HL-60 (cell line): ENCODE results near the gene HEMK1.

Source experiments
- DNase-seq, 2 experiments: peaks; one replicate each; pipeline ENCODE4 v3.0.0-alpha.2; 2010 to 2020; ENCODE audit warnings: low read depth in 1 of 2, low spot score in 1 of 2
- H3K27ac ChIP-seq: fragments of 250-450 bp; sonication (Bioruptor Pico); replicated peaks from 2 replicates; pipeline ENCODE4 v1.5.1; 2020; ENCODE audit warnings: mild to moderate bottlenecking, moderate library complexity
- H3K27me3 ChIP-seq: fragments of 250-450 bp; sonication (Bioruptor Pico); 2 replicates; pipeline ENCODE4 v1.5.1; 2021; ENCODE audit warnings: mild to moderate bottlenecking, moderate library complexity; ENCODE audit not compliant: insufficient read depth, poor library complexity, severe bottlenecking
- H3K4me3 ChIP-seq: replicated peaks from 2 replicates; pipeline ENCODE4 v1.5.1; 2011; ENCODE audit warnings: mild to moderate bottlenecking, control low read depth, low read length; ENCODE audit not compliant: insufficient read depth
- GABPA ChIP-seq: IDR thresholded peaks from 2 replicates; pipeline ENCODE4 v1.6.1; 2012; ENCODE audit warnings: low read depth
- POLR2AphosphoS5 ChIP-seq: IDR thresholded peaks from 2 replicates; pipeline ENCODE4 v1.6.1; 2012; ENCODE audit warnings: low read depth
- SPI1 ChIP-seq: IDR thresholded peaks from 2 replicates; pipeline ENCODE4 v1.6.1; 2012; ENCODE audit warnings: low read depth, mild to moderate bottlenecking, borderline replicate concordance
- TF ChIP-seq, protein P1 (sequence below): IDR thresholded peaks from one replicate; pipeline ENCODE4 v1.5.1; 2011; ENCODE audit warnings: low read length, control low read depth, inconsistent platforms; ENCODE audit not compliant: insufficient read depth
- TF ChIP-seq, protein P2 (sequence below): IDR thresholded peaks from 2 replicates; pipeline ENCODE4 v1.6.1; 2012; ENCODE audit warnings: low read depth; ENCODE audit not compliant: insufficient replicate concordance

HEMK1 gene

DNA sequence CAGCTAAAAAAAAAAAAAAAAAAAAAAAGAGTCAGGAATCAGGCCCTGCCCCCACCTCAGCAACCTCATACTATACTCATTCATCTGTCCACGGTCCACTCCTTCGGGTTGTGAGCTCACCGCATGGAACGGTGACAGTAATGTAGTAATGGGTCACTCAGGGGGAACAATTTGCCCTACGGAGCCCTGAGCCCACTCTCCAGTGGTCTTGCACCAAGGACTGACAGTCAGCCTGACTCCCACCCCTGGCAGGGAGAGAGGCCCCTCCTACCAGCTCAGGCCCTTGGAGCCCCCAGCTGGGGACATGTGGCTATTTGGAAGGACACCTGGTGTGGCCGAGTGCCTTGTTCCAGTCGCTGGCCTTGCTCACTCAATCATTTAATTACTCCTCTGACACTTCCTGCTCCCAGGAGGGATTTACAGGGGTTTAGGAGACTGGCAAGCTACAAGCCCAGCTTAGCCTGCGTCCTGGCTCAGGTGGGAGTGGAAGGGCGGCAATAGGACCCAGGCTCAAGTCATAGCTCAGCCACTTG, 46.0 kb upstream of the HEMK1 start:
- TF ChIP-seq, protein P1, sequence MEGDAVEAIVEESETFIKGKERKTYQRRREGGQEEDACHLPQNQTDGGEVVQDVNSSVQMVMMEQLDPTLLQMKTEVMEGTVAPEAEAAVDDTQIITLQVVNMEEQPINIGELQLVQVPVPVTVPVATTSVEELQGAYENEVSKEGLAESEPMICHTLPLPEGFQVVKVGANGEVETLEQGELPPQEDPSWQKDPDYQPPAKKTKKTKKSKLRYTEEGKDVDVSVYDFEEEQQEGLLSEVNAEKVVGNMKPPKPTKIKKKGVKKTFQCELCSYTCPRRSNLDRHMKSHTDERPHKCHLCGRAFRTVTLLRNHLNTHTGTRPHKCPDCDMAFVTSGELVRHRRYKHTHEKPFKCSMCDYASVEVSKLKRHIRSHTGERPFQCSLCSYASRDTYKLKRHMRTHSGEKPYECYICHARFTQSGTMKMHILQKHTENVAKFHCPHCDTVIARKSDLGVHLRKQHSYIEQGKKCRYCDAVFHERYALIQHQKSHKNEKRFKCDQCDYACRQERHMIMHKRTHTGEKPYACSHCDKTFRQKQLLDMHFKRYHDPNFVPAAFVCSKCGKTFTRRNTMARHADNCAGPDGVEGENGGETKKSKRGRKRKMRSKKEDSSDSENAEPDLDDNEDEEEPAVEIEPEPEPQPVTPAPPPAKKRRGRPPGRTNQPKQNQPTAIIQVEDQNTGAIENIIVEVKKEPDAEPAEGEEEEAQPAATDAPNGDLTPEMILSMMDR, result no peak
- TF ChIP-seq SPI1 (no peak), GABPA (no peak), POLR2AphosphoS5 (no peak)
- TF ChIP-seq, protein P2, sequence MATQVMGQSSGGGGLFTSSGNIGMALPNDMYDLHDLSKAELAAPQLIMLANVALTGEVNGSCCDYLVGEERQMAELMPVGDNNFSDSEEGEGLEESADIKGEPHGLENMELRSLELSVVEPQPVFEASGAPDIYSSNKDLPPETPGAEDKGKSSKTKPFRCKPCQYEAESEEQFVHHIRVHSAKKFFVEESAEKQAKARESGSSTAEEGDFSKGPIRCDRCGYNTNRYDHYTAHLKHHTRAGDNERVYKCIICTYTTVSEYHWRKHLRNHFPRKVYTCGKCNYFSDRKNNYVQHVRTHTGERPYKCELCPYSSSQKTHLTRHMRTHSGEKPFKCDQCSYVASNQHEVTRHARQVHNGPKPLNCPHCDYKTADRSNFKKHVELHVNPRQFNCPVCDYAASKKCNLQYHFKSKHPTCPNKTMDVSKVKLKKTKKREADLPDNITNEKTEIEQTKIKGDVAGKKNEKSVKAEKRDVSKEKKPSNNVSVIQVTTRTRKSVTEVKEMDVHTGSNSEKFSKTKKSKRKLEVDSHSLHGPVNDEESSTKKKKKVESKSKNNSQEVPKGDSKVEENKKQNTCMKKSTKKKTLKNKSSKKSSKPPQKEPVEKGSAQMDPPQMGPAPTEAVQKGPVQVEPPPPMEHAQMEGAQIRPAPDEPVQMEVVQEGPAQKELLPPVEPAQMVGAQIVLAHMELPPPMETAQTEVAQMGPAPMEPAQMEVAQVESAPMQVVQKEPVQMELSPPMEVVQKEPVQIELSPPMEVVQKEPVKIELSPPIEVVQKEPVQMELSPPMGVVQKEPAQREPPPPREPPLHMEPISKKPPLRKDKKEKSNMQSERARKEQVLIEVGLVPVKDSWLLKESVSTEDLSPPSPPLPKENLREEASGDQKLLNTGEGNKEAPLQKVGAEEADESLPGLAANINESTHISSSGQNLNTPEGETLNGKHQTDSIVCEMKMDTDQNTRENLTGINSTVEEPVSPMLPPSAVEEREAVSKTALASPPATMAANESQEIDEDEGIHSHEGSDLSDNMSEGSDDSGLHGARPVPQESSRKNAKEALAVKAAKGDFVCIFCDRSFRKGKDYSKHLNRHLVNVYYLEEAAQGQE, result no peak
- no peak overlapping the region for H3K4me3 ChIP-seq
- H3K27ac ChIP-seq, result no peak overlapping the region
- no peak for DNase-seq
- H3K27me3 ChIP-seq, result no peaks in the 10 kb centered on the region

DNA sequence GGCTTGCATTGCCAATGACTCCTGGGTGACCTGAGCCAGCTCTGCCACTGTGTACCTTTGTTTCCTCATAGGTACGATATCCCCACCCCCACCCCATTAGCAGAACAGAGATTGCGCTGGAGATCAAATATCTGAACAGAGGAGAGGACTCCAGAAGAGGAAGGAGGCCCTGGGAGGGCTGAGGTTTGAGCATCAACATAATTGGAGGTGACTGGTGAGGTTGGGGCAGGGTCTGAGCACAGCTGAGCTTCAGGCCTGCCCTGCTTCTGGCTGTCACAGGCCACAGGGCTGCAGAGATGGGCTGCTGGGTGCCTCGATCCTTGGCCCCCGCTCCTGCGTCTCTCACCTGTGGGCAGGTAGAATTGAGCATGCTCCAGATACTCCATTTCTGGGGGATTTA, 44.6 kb upstream of the HEMK1 start:
- no peaks in the 10 kb centered on the region for H3K27me3 ChIP-seq
- no peak for DNase-seq
- no peak overlapping the region for H3K27ac ChIP-seq
- no peak for TF ChIP-seq GABPA
- TF ChIP-seq, protein P2, result no peak
- TF ChIP-seq POLR2AphosphoS5, result no peak
- TF ChIP-seq, protein P1, result no peak
- TF ChIP-seq SPI1, result no peak
- no peak overlapping the region for H3K4me3 ChIP-seq

DNA sequence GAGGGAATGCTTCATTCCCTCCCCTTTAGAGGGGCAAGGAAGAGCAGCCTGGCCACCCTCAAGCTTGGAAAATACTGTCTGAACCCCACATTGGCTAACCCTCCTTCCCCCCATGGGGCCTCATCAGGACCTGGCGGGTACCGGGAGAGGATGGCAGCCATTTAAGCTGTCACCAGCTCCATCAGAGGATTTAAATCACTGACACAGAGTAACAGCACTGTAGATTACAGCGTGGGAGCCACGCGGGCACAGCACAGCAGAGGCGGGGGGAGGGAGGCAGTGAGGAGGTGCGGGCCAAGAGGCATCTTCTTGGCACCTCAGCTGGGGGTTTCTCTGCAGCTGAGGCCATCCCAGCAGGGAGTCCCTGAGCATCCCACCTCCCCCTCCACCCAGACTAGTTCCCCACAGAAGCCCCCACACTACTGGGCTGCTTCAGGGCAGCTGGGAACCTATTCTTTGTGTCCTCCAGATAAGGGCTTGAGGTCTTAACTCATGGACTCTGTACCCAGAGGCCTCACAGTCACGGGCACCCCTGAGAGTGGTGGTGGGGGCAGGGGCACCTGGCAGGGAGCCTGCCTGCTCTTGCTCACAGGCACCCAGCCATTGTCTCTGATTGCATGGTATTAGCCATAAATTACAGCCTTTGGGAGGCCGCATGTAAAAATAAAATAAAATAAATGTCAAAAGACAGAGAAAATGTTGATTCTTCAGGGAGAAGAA, 44.0 kb upstream of the HEMK1 start:
- Histone ChIP-seq H3K4me3 (no peak overlapping the region), H3K27ac (no peak overlapping the region), H3K27me3 (no peaks in the 10 kb centered on the region)
- TF ChIP-seq GABPA (no peak), POLR2AphosphoS5 (no peak), SPI1 (no peak)
- TF ChIP-seq, protein P1, result no peak
- TF ChIP-seq, protein P2, result no peak
- no peak for DNase-seq
